Suprapubic skin (tissue), 3 donors: ENCODE data around the gene CYP27A1.

Source experiments
- CTCF ChIP-seq, 2 donors: fragments of 200-600 bp in 1 of 2; fragments of 450-650 bp in 1 of 2; sonication (generic) in 1 of 2; IDR thresholded peaks; one replicate each; pipeline ENCODE4 v1.5.1; 2016 to 2019; ENCODE audit warnings: antibody characterized with exemption in 2 of 2, mild to moderate bottlenecking in 1 of 2, moderate library complexity in 1 of 2
- POLR2A ChIP-seq, 2 donors: fragments of 450-650 bp; IDR thresholded peaks; one replicate each; pipeline ENCODE4 v1.6.1; 2017; ENCODE audit warnings: antibody characterized with exemption in 2 of 2, mild to moderate bottlenecking in 2 of 2, moderate library complexity in 2 of 2

- TF ChIP-seq POLR2A (IDR thresholded peaks at IDR 0.05) (no peak), CTCF (IDR thresholded peaks at IDR 0.05) (no peak)
These were observed 76.1 kb downstream of the CYP27A1 start for GRCh38 chr2:218858138-218858445.
